Stomach smooth muscle (tissue), 2 donors: ENCODE data around the gene PTPRG.
"Not testable (repeated sequence)": the region's sequence is repeated elsewhere in the genome, so short reads cannot be mapped to it uniquely, and the experiment has no call there.

Experiments used
- H3K27ac ChIP-seq: one replicate; pipeline ENCODE4 v1.7.0; 2013; ENCODE audit warnings: mild to moderate bottlenecking, low read length, inconsistent platforms
- H3K27me3 ChIP-seq, 2 donors: one replicate each; pipeline ENCODE4 v1.7.0; 2013; ENCODE audit warnings: low read length in 2 of 2; ENCODE audit not compliant: insufficient read depth in 2 of 2, control insufficient read depth in 1 of 2
- H3K36me3 ChIP-seq, 2 donors: one replicate each; pipeline ENCODE4 v1.7.0; 2013; ENCODE audit warnings: low read length in 2 of 2; ENCODE audit not compliant: control insufficient read depth in 2 of 2, insufficient read depth in 2 of 2
- H3K4me1 ChIP-seq: one replicate; pipeline ENCODE4 v1.7.0; 2013; ENCODE audit warnings: low read length; ENCODE audit not compliant: control insufficient read depth, insufficient read depth
- H3K4me3 ChIP-seq, 2 donors: one replicate each; pipeline ENCODE4 v1.7.0; 2013; ENCODE audit warnings: low read length in 2 of 2
- H3K9ac ChIP-seq, 2 donors: one replicate each; pipeline ENCODE4 v1.7.0; 2013; ENCODE audit warnings: low read length in 2 of 2, mild to moderate bottlenecking in 1 of 2
- H3K9me3 ChIP-seq, 2 donors: one replicate each; pipeline ENCODE4 v1.7.0; 2013; ENCODE audit warnings: low read length in 2 of 2; ENCODE audit not compliant: control insufficient read depth in 2 of 2
- donor health status: healthy.
- donor health status: Pancreatic carcinoma.

Gene PTPRG

GRCh38 chr3:61739640-61740039 is 178.3 kb downstream of the PTPRG start:
- no peaks in the 10 kb centered on the region for H3K27me3 ChIP-seq

DNA sequence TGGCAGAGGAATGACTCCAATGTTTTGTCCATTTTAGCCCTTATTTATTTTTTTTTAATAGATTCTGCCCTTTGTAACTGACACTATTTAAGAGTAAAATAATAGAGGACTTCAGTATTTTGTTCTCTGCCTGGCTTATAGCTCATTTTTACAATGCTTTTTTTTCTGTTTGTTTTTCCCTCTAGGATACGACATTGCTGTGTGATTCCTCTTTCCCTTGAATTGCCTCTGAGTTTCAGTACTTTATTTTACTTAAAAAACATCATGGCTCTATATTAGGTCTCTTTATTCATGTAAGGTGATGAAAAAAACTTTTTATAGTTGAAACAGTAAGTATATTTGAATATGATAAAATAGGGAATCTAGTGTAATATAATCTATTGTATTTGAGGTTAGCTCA is 179.1 kb downstream of the PTPRG start:
- no peaks in the 10 kb centered on the region for H3K36me3 ChIP-seq
- no peak overlapping the region for H3K9ac ChIP-seq
- H3K4me3 ChIP-seq = no peak overlapping the region
- H3K27me3 ChIP-seq = no peaks in the 10 kb centered on the region
- peaks cover 2% of the 10 kb centered on the region for H3K4me1 ChIP-seq
- no peaks in the 10 kb centered on the region for H3K9me3 ChIP-seq
- no peak overlapping the region for H3K27ac ChIP-seq

More at GRCh38 chr3:61739640-61740039, 178.3 kb downstream of the PTPRG start:
- Histone ChIP-seq H3K27ac (no peak overlapping the region), H3K4me1 (peaks cover 2% of the 10 kb centered on the region), H3K4me3 (no peak overlapping the region), H3K9me3 (no peaks in the 10 kb centered on the region), H3K36me3 (no peaks in the 10 kb centered on the region), H3K9ac (no peak overlapping the region)

- Histone ChIP-seq H3K9me3 (no peaks in the 10 kb centered on the region), H3K27me3 (no peaks in the 10 kb centered on the region), H3K4me3 (no peak overlapping the region), H3K27ac (no peak overlapping the region), H3K36me3 (no peaks in the 10 kb centered on the region), H3K4me1 (peaks cover 2% of the 10 kb centered on the region), H3K9ac (no peak overlapping the region)
Observed at GRCh38 chr3:61741551-61741950, 180.2 kb downstream of the PTPRG start.

DNA sequence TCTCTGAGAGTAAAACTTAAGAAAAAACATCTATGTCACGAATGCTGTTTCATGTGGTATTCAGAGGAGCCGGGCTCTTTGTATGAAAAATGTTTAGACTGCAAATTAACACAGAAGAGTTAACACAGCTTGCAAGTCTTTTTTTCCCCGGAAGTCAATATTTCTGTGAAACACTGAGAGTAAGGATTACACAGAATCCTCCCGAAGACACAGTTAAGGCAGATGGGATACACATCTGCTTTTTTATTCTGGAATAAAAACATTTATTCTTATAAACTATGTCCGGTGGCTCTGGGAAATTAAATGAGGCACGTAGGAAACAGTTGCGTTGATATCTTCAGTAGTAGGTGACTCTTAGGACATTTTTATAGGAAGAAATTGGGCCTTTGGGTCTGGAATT is 180.6 kb downstream of the PTPRG start:
- no peak overlapping the region for H3K27ac ChIP-seq
- H3K9me3 ChIP-seq = no peaks in the 10 kb centered on the region
- no peak overlapping the region for H3K4me3 ChIP-seq
- peaks cover 2% of the 10 kb centered on the region for H3K4me1 ChIP-seq
- H3K9ac ChIP-seq = no peak overlapping the region
- H3K27me3 ChIP-seq = no peaks in the 10 kb centered on the region
- H3K36me3 ChIP-seq = no peaks in the 10 kb centered on the region

GRCh38 chr3:61743067-61743466 is 181.7 kb downstream of the PTPRG start:
- Histone ChIP-seq H3K9me3 (no peaks in the 10 kb centered on the region), H3K4me3 (no peak overlapping the region), H3K9ac (no peak overlapping the region), H3K27me3 (no peaks in the 10 kb centered on the region), H3K36me3 (no peaks in the 10 kb centered on the region), H3K27ac (no peak overlapping the region), H3K4me1 (peaks cover 2% of the 10 kb centered on the region)

DNA sequence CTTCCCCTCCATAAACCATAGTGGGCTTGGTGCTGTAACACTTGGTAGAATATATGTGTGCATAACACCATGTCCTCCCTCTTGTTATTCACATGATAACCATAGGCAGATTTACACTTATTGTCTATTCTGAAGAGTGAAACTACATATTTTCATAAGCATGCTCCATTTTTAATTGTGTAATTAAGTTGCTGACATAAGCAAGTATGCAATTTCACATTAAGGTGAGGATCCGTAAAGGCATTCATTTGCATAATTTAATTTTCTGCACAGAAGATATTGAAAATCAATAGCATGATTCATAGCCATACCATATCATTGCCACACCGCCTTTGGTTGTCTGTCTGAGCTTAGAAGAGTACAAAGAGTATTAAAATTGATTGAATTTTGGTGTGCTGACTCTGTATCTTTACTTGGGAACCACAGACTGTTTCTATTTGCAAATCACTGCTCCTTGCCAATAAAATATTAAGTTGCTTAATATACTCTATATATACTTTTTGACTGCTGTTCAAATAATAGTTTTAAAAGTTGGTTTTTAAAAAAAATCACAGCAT is 182.4 kb downstream of the PTPRG start:
- no peaks in the 10 kb centered on the region for H3K27me3 ChIP-seq
- no peak overlapping the region for H3K9ac ChIP-seq
- no peak overlapping the region for H3K27ac ChIP-seq
- H3K4me1 ChIP-seq = peaks cover 2% of the 10 kb centered on the region
- H3K36me3 ChIP-seq = no peaks in the 10 kb centered on the region
- no peaks in the 10 kb centered on the region for H3K9me3 ChIP-seq
- H3K4me3 ChIP-seq = no peak overlapping the region

DNA sequence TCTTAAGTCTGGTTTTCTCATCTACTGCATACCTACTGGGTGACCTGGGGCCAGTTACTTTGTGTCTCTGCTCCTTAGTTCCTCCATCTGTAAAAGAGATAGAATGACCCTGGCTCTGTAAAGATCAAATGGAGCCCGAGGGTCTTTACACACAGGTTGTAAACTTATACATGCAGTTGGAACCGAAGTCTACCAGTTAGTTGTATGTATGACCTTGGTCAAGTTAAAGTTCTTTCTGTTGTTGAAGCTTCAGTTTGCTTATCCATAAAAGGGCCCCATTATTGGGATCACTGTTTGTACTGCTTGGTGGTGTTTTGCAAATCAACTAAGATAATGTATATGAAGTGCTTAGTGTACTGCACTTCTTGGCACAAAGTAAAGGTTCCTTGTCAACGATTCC is 186.9 kb downstream of the PTPRG start:
- H3K9me3 ChIP-seq = no peaks in the 10 kb centered on the region
- no peak overlapping the region for H3K27ac ChIP-seq
- no peak overlapping the region for H3K4me3 ChIP-seq
- no peaks in the 10 kb centered on the region for H3K27me3 ChIP-seq
- H3K9ac ChIP-seq = no peak overlapping the region
- no peaks in the 10 kb centered on the region for H3K36me3 ChIP-seq
- H3K4me1 ChIP-seq = no peaks in the 10 kb centered on the region

DNA sequence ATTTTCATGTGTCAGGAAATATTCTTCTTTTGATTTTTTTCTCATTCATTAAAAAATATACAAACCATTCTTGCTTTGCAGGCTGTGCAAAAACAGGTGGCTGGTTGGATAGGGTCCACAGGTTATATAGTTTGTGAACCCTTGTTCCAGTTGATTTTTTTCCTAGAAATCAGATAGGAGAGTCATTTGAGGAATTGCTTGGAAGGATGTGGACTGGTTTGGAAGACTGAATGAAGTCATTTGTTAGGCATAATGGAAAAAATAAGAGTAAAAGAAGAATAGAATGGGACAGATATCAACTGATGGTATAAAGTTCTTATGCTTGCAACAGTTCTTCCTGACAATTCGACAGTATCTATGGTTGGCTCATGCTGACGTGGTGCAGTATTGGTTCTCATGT is 189.4 kb downstream of the PTPRG start:
- Histone ChIP-seq H3K36me3 (no peaks in the 10 kb centered on the region), H3K27ac (no peak overlapping the region), H3K27me3 (no peaks in the 10 kb centered on the region), H3K4me1 (no peaks in the 10 kb centered on the region), H3K4me3 (no peak overlapping the region), H3K9ac (no peak overlapping the region), H3K9me3 (no peaks in the 10 kb centered on the region)

DNA sequence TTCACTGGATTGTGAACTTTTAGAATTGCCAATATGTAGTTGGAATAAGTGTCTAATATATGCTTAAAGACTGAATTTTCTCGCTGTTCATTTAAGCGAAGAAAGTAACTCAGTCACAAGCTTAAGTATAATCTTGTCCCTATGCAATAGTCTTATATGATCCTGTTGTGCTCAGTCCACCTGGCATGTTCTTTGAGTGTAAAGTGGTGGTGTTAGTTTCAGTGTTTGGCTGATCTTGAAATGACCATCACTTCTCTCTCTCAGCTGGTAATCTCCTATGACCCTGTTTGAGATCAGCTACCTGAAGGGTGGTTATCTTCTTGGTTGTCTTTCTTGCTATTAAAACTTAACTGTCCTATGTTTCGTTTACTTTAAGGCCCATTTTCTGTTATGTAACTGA is 197.5 kb downstream of the PTPRG start:
- Histone ChIP-seq H3K27ac (no peak overlapping the region), H3K36me3 (no peaks in the 10 kb centered on the region), H3K4me3 (no peak overlapping the region), H3K27me3 (no peaks in the 10 kb centered on the region), H3K9ac (no peak overlapping the region), H3K9me3 (no peaks in the 10 kb centered on the region), H3K4me1 (no peaks in the 10 kb centered on the region)

GRCh38 chr3:61760783-61761182 is 199.4 kb downstream of the PTPRG start:
- H3K27ac ChIP-seq, H3K36me3 ChIP-seq, H3K9ac ChIP-seq, H3K4me3 ChIP-seq, H3K27me3 ChIP-seq, H3K4me1 ChIP-seq, H3K9me3 ChIP-seq: not testable (repeated sequence)

- no peak overlapping the region for H3K27ac ChIP-seq
- H3K4me3 ChIP-seq = no peak overlapping the region
- H3K27me3 ChIP-seq = no peaks in the 10 kb centered on the region
- no peaks in the 10 kb centered on the region for H3K36me3 ChIP-seq
- no peaks in the 10 kb centered on the region for H3K9me3 ChIP-seq
- H3K4me1 ChIP-seq = no peaks in the 10 kb centered on the region
- H3K9ac ChIP-seq = no peak overlapping the region
Observed at GRCh38 chr3:61761694-61762430, 200.5 kb downstream of the PTPRG start.
